GM06990 (cell line): ENCODE results near the gene TNFAIP3.
"Not testable (repeated sequence)": the region's sequence is repeated elsewhere in the genome, so short reads cannot be mapped to it uniquely, and the experiment has no call there.

Experiments
- DNase-seq: peaks from one replicate; pipeline ENCODE4 v3.0.0-alpha.2; 2011; ENCODE audit not compliant: insufficient read length; ENCODE audit errors: extremely low read depth
- H3K27me3 ChIP-seq: replicated peaks from 2 replicates; pipeline ENCODE4 v1.6.0; 2011; ENCODE audit warnings: low read length; ENCODE audit not compliant: control insufficient read depth, insufficient read depth
- H3K36me3 ChIP-seq: 2 replicates; pipeline ENCODE4 v1.5.1; 2011; ENCODE audit warnings: low read length; ENCODE audit not compliant: control insufficient read depth, insufficient read depth
- H3K4me3 ChIP-seq: replicated peaks from 2 replicates; pipeline ENCODE4 v1.5.1; 2011; ENCODE audit warnings: low read depth, mild to moderate bottlenecking, control low read depth, low read length
- TF ChIP-seq, protein P1 (sequence below): IDR thresholded peaks from 2 replicates; pipeline ENCODE4 v1.5.1; 2011; ENCODE audit warnings: low read length, control low read depth, mild to moderate bottlenecking, inconsistent platforms; ENCODE audit not compliant: insufficient read depth, poor library complexity, severe bottlenecking

Gene TNFAIP3

DNA sequence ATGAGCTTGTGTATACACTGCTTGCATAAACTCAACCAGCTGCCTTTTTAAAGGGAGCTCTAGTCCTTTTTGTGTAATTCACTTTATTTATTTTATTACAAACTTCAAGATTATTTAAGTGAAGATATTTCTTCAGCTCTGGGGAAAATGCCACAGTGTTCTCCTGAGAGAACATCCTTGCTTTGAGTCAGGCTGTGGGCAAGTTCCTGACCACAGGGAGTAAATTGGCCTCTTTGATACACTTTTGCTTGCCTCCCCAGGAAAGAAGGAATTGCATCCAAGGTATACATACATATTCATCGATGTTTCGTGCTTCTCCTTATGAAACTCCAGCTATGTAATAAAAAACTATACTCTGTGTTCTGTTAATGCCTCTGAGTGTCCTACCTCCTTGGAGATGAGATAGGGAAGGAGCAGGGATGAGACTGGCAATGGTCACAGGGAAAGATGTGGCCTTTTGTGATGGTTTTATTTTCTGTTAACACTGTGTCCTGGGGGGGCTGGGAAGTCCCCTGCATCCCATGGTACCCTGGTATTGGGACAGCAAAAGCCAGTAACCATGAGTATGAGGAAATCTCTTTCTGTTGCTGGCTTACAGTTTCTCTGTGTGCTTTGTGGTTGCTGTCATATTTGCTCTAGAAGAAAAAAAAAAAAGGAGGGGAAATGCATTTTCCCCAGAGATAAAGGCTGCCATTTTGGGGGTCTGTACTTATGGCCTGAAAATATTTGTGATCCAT lies 15.3 kb downstream of the TNFAIP3 start:
- Histone ChIP-seq H3K36me3 (peaks cover 38% of the 10 kb centered on the region), H3K27me3 (no peaks in the 10 kb centered on the region), H3K4me3 (no peak overlapping the region)
- no peak for DNase-seq
- TF ChIP-seq, protein P1, sequence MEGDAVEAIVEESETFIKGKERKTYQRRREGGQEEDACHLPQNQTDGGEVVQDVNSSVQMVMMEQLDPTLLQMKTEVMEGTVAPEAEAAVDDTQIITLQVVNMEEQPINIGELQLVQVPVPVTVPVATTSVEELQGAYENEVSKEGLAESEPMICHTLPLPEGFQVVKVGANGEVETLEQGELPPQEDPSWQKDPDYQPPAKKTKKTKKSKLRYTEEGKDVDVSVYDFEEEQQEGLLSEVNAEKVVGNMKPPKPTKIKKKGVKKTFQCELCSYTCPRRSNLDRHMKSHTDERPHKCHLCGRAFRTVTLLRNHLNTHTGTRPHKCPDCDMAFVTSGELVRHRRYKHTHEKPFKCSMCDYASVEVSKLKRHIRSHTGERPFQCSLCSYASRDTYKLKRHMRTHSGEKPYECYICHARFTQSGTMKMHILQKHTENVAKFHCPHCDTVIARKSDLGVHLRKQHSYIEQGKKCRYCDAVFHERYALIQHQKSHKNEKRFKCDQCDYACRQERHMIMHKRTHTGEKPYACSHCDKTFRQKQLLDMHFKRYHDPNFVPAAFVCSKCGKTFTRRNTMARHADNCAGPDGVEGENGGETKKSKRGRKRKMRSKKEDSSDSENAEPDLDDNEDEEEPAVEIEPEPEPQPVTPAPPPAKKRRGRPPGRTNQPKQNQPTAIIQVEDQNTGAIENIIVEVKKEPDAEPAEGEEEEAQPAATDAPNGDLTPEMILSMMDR = no peak

DNA sequence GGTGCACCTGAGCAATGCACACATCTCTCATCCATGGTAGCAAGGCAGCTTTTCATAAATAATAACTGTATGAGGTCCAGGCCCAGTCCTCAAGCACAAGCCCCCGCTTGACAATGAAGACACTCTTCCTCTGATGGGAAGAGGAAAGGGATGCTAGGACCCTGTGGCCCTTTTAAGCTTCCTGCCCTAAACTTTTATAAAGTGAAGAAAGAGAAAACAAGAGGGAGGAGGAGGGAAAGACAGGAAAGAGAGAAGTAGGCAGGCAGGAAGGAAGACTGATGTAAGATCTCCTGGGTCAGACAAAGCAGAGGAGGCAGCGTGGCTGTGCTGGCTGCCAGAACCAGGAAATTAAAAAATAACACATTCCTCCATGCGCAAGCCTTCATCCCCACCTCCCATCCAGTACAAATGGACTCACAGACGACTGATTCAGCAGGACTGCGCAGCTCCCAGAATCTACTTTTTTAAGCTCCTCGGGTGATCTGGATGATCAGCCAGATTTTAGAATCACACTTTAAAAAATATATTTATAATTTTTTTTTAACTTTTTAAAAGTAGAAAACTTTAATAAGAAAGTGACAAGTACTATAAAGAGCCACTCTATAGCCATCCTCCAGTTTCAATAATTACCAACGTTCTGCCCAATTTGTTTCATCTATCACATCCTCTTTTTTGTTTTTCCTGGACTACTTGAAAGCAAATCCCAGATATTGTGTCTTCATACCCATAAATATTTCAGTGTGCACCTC lies 16.5 kb downstream of the TNFAIP3 start:
- Histone ChIP-seq H3K36me3 (peaks cover 31% of the 10 kb centered on the region), H3K4me3 (no peak overlapping the region), H3K27me3 (no peaks in the 10 kb centered on the region)
- no peak for DNase-seq
- TF ChIP-seq, protein P1 = no peak

DNA sequence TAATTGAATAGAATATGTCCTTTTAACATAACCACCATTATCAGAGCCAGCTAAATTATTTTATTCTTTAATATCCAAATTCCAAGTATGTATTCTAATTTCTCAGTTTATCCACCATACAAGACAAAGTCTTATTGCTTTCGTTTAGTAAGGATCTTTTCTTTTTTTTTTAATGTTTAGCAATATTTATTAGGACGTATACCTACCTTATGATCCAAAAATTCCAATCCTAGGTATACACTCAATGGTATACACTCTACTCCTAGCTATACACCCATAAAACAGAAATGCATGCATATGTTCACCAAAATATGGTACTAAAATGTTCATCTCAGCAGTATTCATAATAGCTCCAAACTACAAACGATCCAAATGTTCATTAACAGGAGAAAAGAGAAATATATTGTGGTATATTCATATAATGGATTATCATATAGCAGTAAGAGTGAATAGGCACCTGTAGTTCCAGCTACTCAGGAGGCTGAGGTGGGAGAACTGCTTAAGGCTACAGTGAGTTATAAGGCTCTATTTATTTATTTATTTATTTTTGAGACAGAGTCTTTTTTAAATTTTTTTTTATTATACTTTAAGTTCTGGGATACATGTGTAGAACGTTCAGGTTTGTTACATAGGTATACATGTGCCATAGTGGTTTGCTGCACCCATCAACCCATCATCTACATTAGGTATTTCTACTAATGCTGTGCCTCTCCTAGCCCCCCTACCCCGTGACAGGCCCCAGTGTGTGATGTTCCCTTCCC lies 17.3 kb downstream of the TNFAIP3 start:
- Histone ChIP-seq H3K36me3 (peaks cover 24% of the 10 kb centered on the region), H3K27me3 (no peaks in the 10 kb centered on the region), H3K4me3 (no peak overlapping the region)
- TF ChIP-seq, protein P1 = no peak
- no peak for DNase-seq

DNA sequence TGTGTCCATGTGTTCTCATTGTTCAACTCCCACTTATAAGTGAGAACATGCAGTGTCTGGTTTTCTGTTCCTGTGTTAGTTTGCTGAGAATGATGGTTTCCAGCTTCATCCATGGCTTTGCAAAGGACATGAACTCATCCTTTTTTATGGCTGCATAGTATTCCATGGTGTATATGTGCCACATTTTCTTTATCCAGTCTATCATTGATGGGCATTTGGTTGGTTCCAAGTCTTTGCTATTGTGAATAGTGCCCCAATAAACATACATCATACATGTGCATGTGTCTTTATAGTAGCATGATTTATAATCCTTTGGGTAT lies 17.8 kb downstream of the TNFAIP3 start:
- not testable (repeated sequence) for DNase-seq, H3K4me3 ChIP-seq, H3K27me3 ChIP-seq
- peaks cover 20% of the 10 kb centered on the region for H3K36me3 ChIP-seq

DNA sequence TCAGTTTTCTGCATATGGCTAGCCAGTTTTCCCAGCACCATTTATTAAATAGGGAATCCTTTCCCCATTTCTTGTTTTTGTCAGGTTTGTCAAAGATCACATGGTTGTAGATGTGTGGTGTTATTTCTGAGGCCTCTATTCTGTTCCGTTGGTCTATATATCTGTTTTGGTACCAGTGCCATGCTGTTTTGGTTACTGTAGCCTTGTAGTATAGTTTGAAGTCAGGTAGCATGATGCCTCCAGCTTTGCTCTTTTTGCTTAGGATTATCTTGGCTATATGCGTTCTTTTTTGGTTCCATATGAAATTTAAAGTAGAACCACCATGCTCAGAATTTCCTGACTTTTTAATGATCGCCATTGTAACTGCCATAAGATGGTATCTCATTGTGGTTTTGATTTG lies 19.2 kb downstream of the TNFAIP3 start:
- H3K27me3 ChIP-seq, H3K36me3 ChIP-seq, H3K4me3 ChIP-seq: not testable (repeated sequence)

DNA sequence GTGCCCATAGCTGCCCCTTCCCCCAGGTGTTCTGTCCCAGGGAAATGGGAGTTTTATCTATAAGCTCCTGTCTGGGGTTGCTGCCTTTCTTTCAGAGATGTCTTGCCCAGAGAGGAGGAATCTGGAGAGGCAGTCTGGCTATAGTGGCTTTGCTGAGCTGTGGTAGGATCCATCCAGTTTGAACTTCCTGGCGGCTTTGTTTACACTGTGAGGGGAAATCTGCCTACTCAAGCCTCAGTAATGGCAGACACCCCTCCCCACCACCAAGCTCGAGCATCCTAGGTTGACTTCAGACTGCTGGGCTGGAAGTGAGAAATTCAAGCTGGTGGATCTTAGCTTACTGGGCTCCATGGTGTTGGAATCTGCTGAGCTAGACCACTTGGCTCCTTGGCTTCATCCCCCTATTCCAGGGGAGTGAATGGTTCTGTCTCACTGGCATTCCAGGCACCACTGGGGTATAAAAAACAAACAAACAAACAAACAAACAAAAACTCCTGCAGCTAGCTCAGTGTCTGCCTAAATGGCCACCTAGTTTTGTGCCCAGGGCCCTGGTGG lies 24.0 kb downstream of the TNFAIP3 start:
- no peak for DNase-seq
- Histone ChIP-seq H3K4me3 (no peak overlapping the region), H3K27me3 (no peaks in the 10 kb centered on the region), H3K36me3 (no peaks in the 10 kb centered on the region)
- TF ChIP-seq, protein P1 = no peak

More for the DNA sequence above, 19.2 kb downstream of the TNFAIP3 start:
- not testable (repeated sequence) for DNase-seq
